HepG2 (cell line): ENCODE results near the gene ALDH3B1. TPM values are rescaled to one million over a fixed set of nuclear protein-coding genes. Genes with fewer than 3 reads are reported as not detected.

Source experiments
- EEA1 ChIP-seq: sonication (generic); formaldehyde crosslinking; IDR thresholded peaks from 2 replicates; pipeline ENCODE4 v1.5.1; 2020; ENCODE audit warnings: mild to moderate bottlenecking, missing genetic modification reagents, borderline replicate concordance
- ELF3 ChIP-seq: IDR thresholded peaks from 2 replicates; pipeline ENCODE4 v1.6.1; 2016; ENCODE audit warnings: missing genetic modification reagents, missing compliant biosample characterization
- ERF ChIP-seq: IDR thresholded peaks from 2 replicates; pipeline ENCODE4 v1.6.1; 2018; ENCODE audit warnings: missing biosample characterization, missing genetic modification reagents
- GATA4 ChIP-seq: sonication (generic); IDR thresholded peaks from 2 replicates; pipeline ENCODE4 v1.6.1; 2016; ENCODE audit warnings: antibody characterized with exemption, low read depth, borderline replicate concordance
- HDAC1 ChIP-seq: sonication (generic); formaldehyde crosslinking; IDR thresholded peaks from 2 replicates; pipeline ENCODE4 v1.5.1; 2020; ENCODE audit warnings: mild to moderate bottlenecking, missing genetic modification reagents
- HES4 ChIP-seq: sonication (generic); formaldehyde crosslinking; IDR thresholded peaks from 2 replicates; pipeline ENCODE4 v1.9.0; 2021; ENCODE audit warnings: mild to moderate bottlenecking, missing genetic modification reagents, borderline replicate concordance
- MEF2D ChIP-seq: sonication (generic); formaldehyde crosslinking; IDR thresholded peaks from 2 replicates; pipeline ENCODE4 v1.5.1; 2020; ENCODE audit warnings: mild to moderate bottlenecking, missing genetic modification reagents
- MTA1 ChIP-seq: sonication (generic); formaldehyde crosslinking; IDR thresholded peaks from 2 replicates; pipeline ENCODE4 v1.4.0; 2020; ENCODE audit warnings: missing genetic modification reagents, mild to moderate bottlenecking, borderline replicate concordance
- PRPF4 ChIP-seq: fragments of 200-400 bp; formaldehyde crosslinking; IDR thresholded peaks from 2 replicates; pipeline ENCODE4 v1.6.1; 2016; ENCODE audit warnings: low read length, low read depth; ENCODE audit not compliant: poor library complexity, severe bottlenecking
- SMC3 ChIP-seq: IDR thresholded peaks from 2 replicates; pipeline ENCODE4 v1.6.1; 2011; ENCODE audit warnings: low read length, improper control_type of control experiment
- YEATS4 ChIP-seq: sonication (generic); formaldehyde crosslinking; IDR thresholded peaks from 2 replicates; pipeline ENCODE4 v1.4.0; 2020; ENCODE audit warnings: missing genetic modification reagents, borderline replicate concordance
- ZMYM3 ChIP-seq: sonication (generic); formaldehyde crosslinking; IDR thresholded peaks from 2 replicates; pipeline ENCODE4 v1.5.1; 2020; ENCODE audit warnings: mild to moderate bottlenecking, missing genetic modification reagents
- ZNF256 ChIP-seq: sonication (generic); formaldehyde crosslinking; conservative IDR thresholded peaks from 2 replicates; pipeline ENCODE4 v1.4.0; 2020; ENCODE audit warnings: missing genetic modification reagents
- ZNF354B ChIP-seq: sonication (generic); formaldehyde crosslinking; IDR thresholded peaks from 2 replicates; pipeline ENCODE4 v1.8.0; 2022; ENCODE audit warnings: mild to moderate bottlenecking, missing genetic modification reagents
- ZNF441 ChIP-seq: sonication (generic); formaldehyde crosslinking; IDR thresholded peaks from 2 replicates; pipeline ENCODE4 v1.7.0; 2021; ENCODE audit warnings: missing genetic modification reagents, borderline replicate concordance
- ZNF577 ChIP-seq: sonication (generic); formaldehyde crosslinking; IDR thresholded peaks from 2 replicates; pipeline ENCODE4 v1.4.0; 2020; ENCODE audit warnings: mild to moderate bottlenecking, low read depth, missing genetic modification reagents, borderline replicate concordance
- ZNF749 ChIP-seq: sonication (generic); formaldehyde crosslinking; IDR thresholded peaks from 2 replicates; pipeline ENCODE4 v1.8.0; 2022; ENCODE audit warnings: mild to moderate bottlenecking, missing genetic modification reagents, moderate library complexity, borderline replicate concordance
- ZNF780A ChIP-seq: sonication (generic); formaldehyde crosslinking; IDR thresholded peaks from 2 replicates; pipeline ENCODE4 v1.8.0; 2022; ENCODE audit warnings: mild to moderate bottlenecking, missing genetic modification reagents, moderate library complexity
- polyA plus RNA-seq, 8 experiments: library from polyadenylated mRNA; depleted of rRNA in 3 of 8; stranded (reverse) in 7 of 8; unstranded in 1 of 8; fragments of >200 nt; fragmentation: Illumina TruSeq in 4 of 8; extraction: Trizol in 4 of 8; gene quantifications; 2 replicates each; pipeline versions ENCODE4 v1.2.1 to v1.2.3, GENCODE V29; 2011 to 2016; ENCODE audit warnings: low read depth in 4 of 8, missing spikeins in 1 of 8, mixed read lengths in 1 of 8; ENCODE audit not compliant: insufficient read depth in 1 of 8
- total RNA-seq, 5 experiments: library from RNA; depleted of rRNA; stranded (reverse); fragments of >200 nt; fragmentation: Illumina TruSeq; extraction: Trizol; gene quantifications; 2 replicates each; pipeline ENCODE4 v1.2.3, GENCODE V29; 2016; ENCODE audit warnings: low read depth in 1 of 5
- TF ChIP-seq, protein P1 (sequence below): sonication (generic); formaldehyde crosslinking; IDR thresholded peaks from 2 replicates; pipeline ENCODE4 v1.4.0; 2020; ENCODE audit warnings: missing genetic modification reagents, borderline replicate concordance
- TF ChIP-seq, protein P2 (sequence below): sonication (generic); formaldehyde crosslinking; IDR thresholded peaks from 2 replicates; pipeline ENCODE4 v1.5.1; 2020; ENCODE audit warnings: mild to moderate bottlenecking, missing genetic modification reagents, moderate library complexity
- TF ChIP-seq, protein P3 (sequence below): sonication (generic); formaldehyde crosslinking; IDR thresholded peaks from 2 replicates; pipeline ENCODE4 v1.8.1; 2023; ENCODE audit warnings: mild to moderate bottlenecking, missing genetic modification reagents, borderline replicate concordance

ALDH3B1 gene
- total and polyA plus RNA-seq, 2 of the 13 experiments (the other 11 are each of a cell fraction or from before 2014, with no cell fraction given), result 4.0 to 6.7 TPM

DNA sequence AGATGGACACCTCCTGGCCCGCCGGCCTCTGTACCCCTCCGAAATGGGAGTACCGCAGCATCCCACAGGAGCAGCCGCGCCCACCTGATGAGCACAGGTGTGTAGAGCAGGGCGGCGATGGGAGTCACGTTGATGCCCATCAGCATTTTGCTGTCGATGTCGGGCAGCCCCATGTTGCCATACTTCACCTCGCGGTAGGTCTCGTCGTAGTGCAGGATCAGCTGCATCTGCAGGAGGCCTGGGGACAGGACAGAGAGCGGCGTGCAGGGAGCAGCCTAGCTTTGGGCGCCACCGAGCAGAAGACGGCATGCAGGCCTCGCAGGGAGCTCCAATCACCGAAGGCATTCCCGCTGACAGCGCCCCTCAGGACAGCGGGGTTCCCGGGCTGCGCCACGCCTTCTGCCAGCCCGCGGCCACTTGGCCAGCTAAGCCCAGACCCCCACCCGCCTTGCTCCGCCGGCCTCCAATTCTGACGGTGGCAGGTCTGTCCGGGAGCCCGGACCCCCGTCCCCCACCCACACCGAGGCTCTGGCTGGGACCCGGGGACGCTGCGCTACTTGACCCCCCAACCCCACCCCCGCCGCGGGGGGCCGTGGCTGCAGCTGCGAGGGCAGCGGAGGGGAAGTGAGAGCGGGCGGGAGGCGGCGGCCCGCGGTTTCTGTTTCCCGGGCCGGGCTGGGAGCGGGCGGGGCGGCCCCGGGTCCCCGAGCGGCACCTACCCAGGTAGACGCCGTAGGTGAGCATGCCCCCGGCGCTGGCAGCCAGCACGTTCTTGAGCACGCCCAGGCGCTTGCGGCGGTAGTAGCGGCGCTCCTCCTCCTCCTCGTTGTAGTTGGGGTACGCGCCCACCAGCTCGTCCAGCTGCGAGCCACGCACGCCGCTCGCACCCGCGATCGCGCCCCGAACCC, 6.9 kb upstream of the ALDH3B1 start (continued):
- TF ChIP-seq ERF (CRISPR knock-in tag) (no peak), ZNF256 (CRISPR knock-in tag) (no peak), HDAC1 (CRISPR knock-in tag) (peak; percentile 53; the same call in 1 of the 2 replicates), ZNF780A (CRISPR knock-in tag) (no peak), ZNF441 (CRISPR knock-in tag) (no peak), GATA4 (no peak), ZNF577 (CRISPR knock-in tag) (no peak), MTA1 (CRISPR knock-in tag) (peak; percentile 29; the same call in 1 of the 2 replicates), ZNF354B (CRISPR knock-in tag) (no peak), ELF3 (CRISPR knock-in tag) (no peak), ZNF749 (CRISPR knock-in tag) (peak; percentile 52; the same call in 1 of the 2 replicates), EEA1 (CRISPR knock-in tag) (0 out of 2 replicates have a peak, but pooled peaks have one; percentile 9), MEF2D (CRISPR knock-in tag) (no peak), PRPF4 (peak; percentile 64), ZMYM3 (CRISPR knock-in tag) (no peak), HES4 (CRISPR knock-in tag) (0 out of 2 replicates have a peak, but pooled peaks have one; percentile 29), SMC3 (no peak), YEATS4 (no peak; the same call in 1 of the 2 replicates)
- TF ChIP-seq, protein P1, sequence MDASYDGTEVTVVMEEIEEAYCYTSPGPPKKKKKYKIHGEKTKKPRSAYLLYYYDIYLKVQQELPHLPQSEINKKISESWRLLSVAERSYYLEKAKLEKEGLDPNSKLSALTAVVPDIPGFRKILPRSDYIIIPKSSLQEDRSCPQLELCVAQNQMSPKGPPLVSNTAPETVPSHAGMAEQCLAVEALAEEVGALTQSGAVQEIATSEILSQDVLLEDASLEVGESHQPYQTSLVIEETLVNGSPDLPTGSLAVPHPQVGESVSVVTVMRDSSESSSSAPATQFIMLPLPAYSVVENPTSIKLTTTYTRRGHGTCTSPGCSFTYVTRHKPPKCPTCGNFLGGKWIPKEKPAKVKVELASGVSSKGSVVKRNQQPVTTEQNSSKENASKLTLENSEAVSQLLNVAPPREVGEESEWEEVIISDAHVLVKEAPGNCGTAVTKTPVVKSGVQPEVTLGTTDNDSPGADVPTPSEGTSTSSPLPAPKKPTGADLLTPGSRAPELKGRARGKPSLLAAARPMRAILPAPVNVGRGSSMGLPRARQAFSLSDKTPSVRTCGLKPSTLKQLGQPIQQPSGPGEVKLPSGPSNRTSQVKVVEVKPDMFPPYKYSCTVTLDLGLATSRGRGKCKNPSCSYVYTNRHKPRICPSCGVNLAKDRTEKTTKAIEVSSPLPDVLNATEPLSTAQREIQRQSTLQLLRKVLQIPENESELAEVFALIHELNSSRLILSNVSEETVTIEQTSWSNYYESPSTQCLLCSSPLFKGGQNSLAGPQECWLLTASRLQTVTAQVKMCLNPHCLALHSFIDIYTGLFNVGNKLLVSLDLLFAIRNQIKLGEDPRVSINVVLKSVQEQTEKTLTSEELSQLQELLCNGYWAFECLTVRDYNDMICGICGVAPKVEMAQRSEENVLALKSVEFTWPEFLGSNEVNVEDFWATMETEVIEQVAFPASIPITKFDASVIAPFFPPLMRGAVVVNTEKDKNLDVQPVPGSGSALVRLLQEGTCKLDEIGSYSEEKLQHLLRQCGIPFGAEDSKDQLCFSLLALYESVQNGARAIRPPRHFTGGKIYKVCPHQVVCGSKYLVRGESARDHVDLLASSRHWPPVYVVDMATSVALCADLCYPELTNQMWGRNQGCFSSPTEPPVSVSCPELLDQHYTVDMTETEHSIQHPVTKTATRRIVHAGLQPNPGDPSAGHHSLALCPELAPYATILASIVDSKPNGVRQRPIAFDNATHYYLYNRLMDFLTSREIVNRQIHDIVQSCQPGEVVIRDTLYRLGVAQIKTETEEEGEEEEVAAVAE (CRISPR knock-in tag), result no peak
- TF ChIP-seq, protein P2, sequence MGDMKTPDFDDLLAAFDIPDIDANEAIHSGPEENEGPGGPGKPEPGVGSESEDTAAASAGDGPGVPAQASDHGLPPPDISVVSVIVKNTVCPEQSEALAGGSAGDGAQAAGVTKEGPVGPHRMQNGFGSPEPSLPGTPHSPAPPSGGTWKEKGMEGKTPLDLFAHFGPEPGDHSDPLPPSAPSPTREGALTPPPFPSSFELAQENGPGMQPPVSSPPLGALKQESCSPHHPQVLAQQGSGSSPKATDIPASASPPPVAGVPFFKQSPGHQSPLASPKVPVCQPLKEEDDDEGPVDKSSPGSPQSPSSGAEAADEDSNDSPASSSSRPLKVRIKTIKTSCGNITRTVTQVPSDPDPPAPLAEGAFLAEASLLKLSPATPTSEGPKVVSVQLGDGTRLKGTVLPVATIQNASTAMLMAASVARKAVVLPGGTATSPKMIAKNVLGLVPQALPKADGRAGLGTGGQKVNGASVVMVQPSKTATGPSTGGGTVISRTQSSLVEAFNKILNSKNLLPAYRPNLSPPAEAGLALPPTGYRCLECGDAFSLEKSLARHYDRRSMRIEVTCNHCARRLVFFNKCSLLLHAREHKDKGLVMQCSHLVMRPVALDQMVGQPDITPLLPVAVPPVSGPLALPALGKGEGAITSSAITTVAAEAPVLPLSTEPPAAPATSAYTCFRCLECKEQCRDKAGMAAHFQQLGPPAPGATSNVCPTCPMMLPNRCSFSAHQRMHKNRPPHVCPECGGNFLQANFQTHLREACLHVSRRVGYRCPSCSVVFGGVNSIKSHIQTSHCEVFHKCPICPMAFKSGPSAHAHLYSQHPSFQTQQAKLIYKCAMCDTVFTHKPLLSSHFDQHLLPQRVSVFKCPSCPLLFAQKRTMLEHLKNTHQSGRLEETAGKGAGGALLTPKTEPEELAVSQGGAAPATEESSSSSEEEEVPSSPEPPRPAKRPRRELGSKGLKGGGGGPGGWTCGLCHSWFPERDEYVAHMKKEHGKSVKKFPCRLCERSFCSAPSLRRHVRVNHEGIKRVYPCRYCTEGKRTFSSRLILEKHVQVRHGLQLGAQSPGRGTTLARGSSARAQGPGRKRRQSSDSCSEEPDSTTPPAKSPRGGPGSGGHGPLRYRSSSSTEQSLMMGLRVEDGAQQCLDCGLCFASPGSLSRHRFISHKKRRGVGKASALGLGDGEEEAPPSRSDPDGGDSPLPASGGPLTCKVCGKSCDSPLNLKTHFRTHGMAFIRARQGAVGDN (CRISPR knock-in tag), result peak; percentile 53
- TF ChIP-seq, protein P3, sequence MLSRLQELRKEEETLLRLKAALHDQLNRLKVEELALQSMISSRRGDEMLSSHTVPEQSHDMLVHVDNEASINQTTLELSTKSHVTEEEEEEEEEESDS (CRISPR knock-in tag), result no peak
